ENCODE measurements around the gene PIK3C2G.
"Not testable (repeated sequence)": the region's sequence is repeated elsewhere in the genome, so short reads cannot be mapped to it uniquely, and the experiment has no call there.

The PIK3C2G gene

GRCh38 chr12:18261273-18261672, at the start of gene PIK3C2G:
TSS of gene PIK3C2G (plus strand) at chr12:18261518. CDS start at chr12:18282082, 20,564 bp downstream.
- Histone ChIP-seq H3K27me3 (ENCODE audit: insufficient read depth, low read length) (no peaks in the 10 kb centered on the region), H3K9me3 (ENCODE audit: low read length) (no peaks in the 10 kb centered on the region), H3K4me3 (ENCODE audit: low read length) (no peak within 1 kb of the TSS), H3K4me1 (ENCODE audit: insufficient read depth, low read length) (no peaks in the 10 kb centered on the region), H3K36me3 (ENCODE audit: insufficient read depth, low read length) (no peaks in the 10 kb centered on the region), H2AFZ (ENCODE audit: low read depth, low read length) (no peak within 1 kb of the TSS)

GRCh38 chr12:18217966-18218365, 43.4 kb upstream of the PIK3C2G start:
- Histone ChIP-seq H3K36me3 (ENCODE audit: insufficient read depth, low read length) (no peaks in the 10 kb centered on the region), H3K27me3 (ENCODE audit: insufficient read depth, low read length) (no peaks in the 10 kb centered on the region), H3K4me1 (ENCODE audit: insufficient read depth, low read length) (no peaks in the 10 kb centered on the region), H3K4me3 (ENCODE audit: low read length) (no peak overlapping the region), H2AFZ (ENCODE audit: low read depth, low read length) (no peak overlapping the region), H3K9me3 (ENCODE audit: low read length) (no peaks in the 10 kb centered on the region)

GRCh38 chr12:18221726-18222125, 39.6 kb upstream of the PIK3C2G start:
- Histone ChIP-seq H3K4me3 (ENCODE audit: low read length) (no peak overlapping the region), H3K27me3 (ENCODE audit: insufficient read depth, low read length) (no peaks in the 10 kb centered on the region), H3K36me3 (ENCODE audit: insufficient read depth, low read length) (no peaks in the 10 kb centered on the region), H2AFZ (ENCODE audit: low read depth, low read length) (no peak overlapping the region), H3K4me1 (ENCODE audit: insufficient read depth, low read length) (no peaks in the 10 kb centered on the region), H3K9me3 (ENCODE audit: low read length) (no peaks in the 10 kb centered on the region)

GRCh38 chr12:18222699-18223098, 38.6 kb upstream of the PIK3C2G start:
- no peaks in the 10 kb centered on the region for H3K36me3 ChIP-seq (ENCODE audit: insufficient read depth, low read length)
- no peak overlapping the region for H3K4me3 ChIP-seq (ENCODE audit: low read length)
- no peaks in the 10 kb centered on the region for H3K4me1 ChIP-seq (ENCODE audit: insufficient read depth, low read length)
- H2AFZ ChIP-seq (ENCODE audit: low read depth, low read length) = no peak overlapping the region
- no peaks in the 10 kb centered on the region for H3K9me3 ChIP-seq (ENCODE audit: low read length)
- no peaks in the 10 kb centered on the region for H3K27me3 ChIP-seq (ENCODE audit: insufficient read depth, low read length)

GRCh38 chr12:18224745-18225144, 36.6 kb upstream of the PIK3C2G start:
- H3K9me3 ChIP-seq (ENCODE audit: low read length) = no peaks in the 10 kb centered on the region
- H3K4me1 ChIP-seq (ENCODE audit: insufficient read depth, low read length) = no peaks in the 10 kb centered on the region
- H3K4me3 ChIP-seq (ENCODE audit: low read length) = no peak overlapping the region
- no peaks in the 10 kb centered on the region for H3K36me3 ChIP-seq (ENCODE audit: insufficient read depth, low read length)
- H3K27me3 ChIP-seq (ENCODE audit: insufficient read depth, low read length) = no peaks in the 10 kb centered on the region
- H2AFZ ChIP-seq (ENCODE audit: low read depth, low read length) = no peak overlapping the region

- Histone ChIP-seq H3K9me3 (ENCODE audit: low read length) (peaks cover 4% of the 10 kb centered on the region), H2AFZ (ENCODE audit: low read depth, low read length) (no peak overlapping the region), H3K4me3 (ENCODE audit: low read length) (no peak overlapping the region), H3K36me3 (ENCODE audit: insufficient read depth, low read length) (no peaks in the 10 kb centered on the region), H3K4me1 (ENCODE audit: insufficient read depth, low read length) (no peaks in the 10 kb centered on the region), H3K27me3 (ENCODE audit: insufficient read depth, low read length) (no peaks in the 10 kb centered on the region)
Observed at GRCh38 chr12:18239526-18239925, 21.8 kb upstream of the PIK3C2G start.

GRCh38 chr12:18242380-18243089, 18.8 kb upstream of the PIK3C2G start:
- Histone ChIP-seq H3K27me3 (ENCODE audit: insufficient read depth, low read length) (no peaks in the 10 kb centered on the region), H3K4me1 (ENCODE audit: insufficient read depth, low read length) (no peaks in the 10 kb centered on the region), H3K4me3 (ENCODE audit: low read length) (no peak overlapping the region), H3K36me3 (ENCODE audit: insufficient read depth, low read length) (no peaks in the 10 kb centered on the region), H3K9me3 (ENCODE audit: low read length) (peaks cover 3% of the 10 kb centered on the region), H2AFZ (ENCODE audit: low read depth, low read length) (no peak overlapping the region)

- Histone ChIP-seq H3K9me3 (ENCODE audit: low read length) (no peaks in the 10 kb centered on the region), H3K27me3 (ENCODE audit: insufficient read depth, low read length) (no peaks in the 10 kb centered on the region), H3K4me3 (ENCODE audit: low read length) (no peak overlapping the region), H3K36me3 (ENCODE audit: insufficient read depth, low read length) (no peaks in the 10 kb centered on the region), H2AFZ (ENCODE audit: low read depth, low read length) (no peak overlapping the region), H3K4me1 (ENCODE audit: insufficient read depth, low read length) (no peaks in the 10 kb centered on the region)
Observed at GRCh38 chr12:18243238-18243637, 18.1 kb upstream of the PIK3C2G start.

- H3K9me3 ChIP-seq (ENCODE audit: low read length) = no peaks in the 10 kb centered on the region
- H2AFZ ChIP-seq (ENCODE audit: low read depth, low read length) = no peak overlapping the region
- no peaks in the 10 kb centered on the region for H3K27me3 ChIP-seq (ENCODE audit: insufficient read depth, low read length)
- no peaks in the 10 kb centered on the region for H3K36me3 ChIP-seq (ENCODE audit: insufficient read depth, low read length)
- H3K4me3 ChIP-seq (ENCODE audit: low read length) = no peak overlapping the region
- no peaks in the 10 kb centered on the region for H3K4me1 ChIP-seq (ENCODE audit: insufficient read depth, low read length)
Observed at GRCh38 chr12:18246066-18246465, 15.3 kb upstream of the PIK3C2G start.

- Histone ChIP-seq H3K36me3 (ENCODE audit: insufficient read depth, low read length) (no peaks in the 10 kb centered on the region), H2AFZ (ENCODE audit: low read depth, low read length) (no peak overlapping the region), H3K4me1 (ENCODE audit: insufficient read depth, low read length) (no peaks in the 10 kb centered on the region)
Observed at GRCh38 chr12:18250313-18250916, 10.9 kb upstream of the PIK3C2G start.

GRCh38 chr12:18254081-18254480, 7.2 kb upstream of the PIK3C2G start:
- H3K36me3 ChIP-seq (ENCODE audit: insufficient read depth, low read length) = no peaks in the 10 kb centered on the region
- no peak overlapping the region for H3K4me3 ChIP-seq (ENCODE audit: low read length)
- no peaks in the 10 kb centered on the region for H3K27me3 ChIP-seq (ENCODE audit: insufficient read depth, low read length)
- H3K4me1 ChIP-seq (ENCODE audit: insufficient read depth, low read length) = no peaks in the 10 kb centered on the region
- no peaks in the 10 kb centered on the region for H3K9me3 ChIP-seq (ENCODE audit: low read length)
- H2AFZ ChIP-seq (ENCODE audit: low read depth, low read length) = no peak overlapping the region

More at GRCh38 chr12:18250313-18250916, 10.9 kb upstream of the PIK3C2G start:
- Histone ChIP-seq H3K4me3 (ENCODE audit: low read length) (no peak overlapping the region), H3K27me3 (ENCODE audit: insufficient read depth, low read length) (no peaks in the 10 kb centered on the region), H3K9me3 (ENCODE audit: low read length) (no peaks in the 10 kb centered on the region)

- H3K4me3 ChIP-seq (ENCODE audit: low read length); H2AFZ ChIP-seq (ENCODE audit: low read depth, low read length); H3K4me1 ChIP-seq (ENCODE audit: insufficient read depth, low read length); H3K9me3 ChIP-seq (ENCODE audit: low read length); H3K27me3 ChIP-seq (ENCODE audit: insufficient read depth, low read length); H3K36me3 ChIP-seq (ENCODE audit: insufficient read depth, low read length): not testable (repeated sequence)
Observed at GRCh38 chr12:18255004-18255403, 6.3 kb upstream of the PIK3C2G start.

- Histone ChIP-seq H3K4me1 (ENCODE audit: insufficient read depth, low read length) (no peaks in the 10 kb centered on the region), H3K27me3 (ENCODE audit: insufficient read depth, low read length) (no peaks in the 10 kb centered on the region)
Observed at GRCh38 chr12:18257251-18257650, 4.1 kb upstream of the PIK3C2G start.

GRCh38 chr12:18258929-18259328, 2.4 kb upstream of the PIK3C2G start:
- Histone ChIP-seq H3K4me3 (ENCODE audit: low read length) (no peak overlapping the region), H3K36me3 (ENCODE audit: insufficient read depth, low read length) (no peaks in the 10 kb centered on the region), H3K4me1 (ENCODE audit: insufficient read depth, low read length) (no peaks in the 10 kb centered on the region), H2AFZ (ENCODE audit: low read depth, low read length) (no peak overlapping the region), H3K9me3 (ENCODE audit: low read length) (no peaks in the 10 kb centered on the region), H3K27me3 (ENCODE audit: insufficient read depth, low read length) (no peaks in the 10 kb centered on the region)

More at GRCh38 chr12:18257251-18257650, 4.1 kb upstream of the PIK3C2G start:
- H3K4me3 ChIP-seq (ENCODE audit: low read length) = no peak overlapping the region
- H3K36me3 ChIP-seq (ENCODE audit: insufficient read depth, low read length) = no peaks in the 10 kb centered on the region
- no peak overlapping the region for H2AFZ ChIP-seq (ENCODE audit: low read depth, low read length)
- H3K9me3 ChIP-seq (ENCODE audit: low read length) = no peaks in the 10 kb centered on the region
